ENCODE data around the gene PLB1.

Gene PLB1

DNA sequence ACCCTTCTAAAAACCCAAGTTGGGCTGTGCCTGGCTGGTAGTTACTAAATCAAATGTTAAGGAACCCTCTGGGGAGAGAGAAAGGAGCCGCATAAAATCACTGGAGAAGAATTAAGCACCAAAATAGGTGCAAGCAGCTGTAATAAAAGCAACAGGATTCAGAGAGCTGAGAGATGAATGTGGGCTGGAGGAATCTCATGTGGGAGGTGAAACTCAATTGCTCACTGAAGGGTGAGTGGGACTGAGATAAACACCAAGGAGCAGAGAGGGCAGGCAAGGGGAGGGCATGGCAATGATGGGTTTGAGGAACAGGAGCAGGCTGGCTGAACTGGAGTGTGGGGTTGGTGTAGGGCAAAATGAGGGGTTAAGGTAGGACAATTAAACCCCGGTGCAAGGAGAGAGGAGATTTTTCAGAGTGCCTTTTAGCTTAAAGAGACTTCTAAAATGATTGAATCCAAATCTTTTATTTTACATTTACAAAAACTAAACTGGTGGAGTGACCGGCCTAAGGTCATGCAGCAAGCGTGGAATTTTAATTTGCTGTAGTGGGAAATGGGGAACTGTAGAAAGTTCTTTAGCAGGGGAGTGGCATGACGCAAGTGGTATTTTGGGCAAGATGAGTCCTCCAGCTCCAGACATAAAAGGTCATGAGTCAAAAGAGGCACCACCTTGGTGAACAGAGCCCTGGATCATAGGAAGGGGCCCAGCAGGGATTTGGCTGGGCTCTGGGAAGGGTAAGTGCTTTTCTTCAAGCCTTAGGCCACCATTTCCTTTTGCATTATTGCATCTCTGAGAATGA, 10.5 kb downstream of the PLB1 start:
- no peak for DNase-seq

DNA sequence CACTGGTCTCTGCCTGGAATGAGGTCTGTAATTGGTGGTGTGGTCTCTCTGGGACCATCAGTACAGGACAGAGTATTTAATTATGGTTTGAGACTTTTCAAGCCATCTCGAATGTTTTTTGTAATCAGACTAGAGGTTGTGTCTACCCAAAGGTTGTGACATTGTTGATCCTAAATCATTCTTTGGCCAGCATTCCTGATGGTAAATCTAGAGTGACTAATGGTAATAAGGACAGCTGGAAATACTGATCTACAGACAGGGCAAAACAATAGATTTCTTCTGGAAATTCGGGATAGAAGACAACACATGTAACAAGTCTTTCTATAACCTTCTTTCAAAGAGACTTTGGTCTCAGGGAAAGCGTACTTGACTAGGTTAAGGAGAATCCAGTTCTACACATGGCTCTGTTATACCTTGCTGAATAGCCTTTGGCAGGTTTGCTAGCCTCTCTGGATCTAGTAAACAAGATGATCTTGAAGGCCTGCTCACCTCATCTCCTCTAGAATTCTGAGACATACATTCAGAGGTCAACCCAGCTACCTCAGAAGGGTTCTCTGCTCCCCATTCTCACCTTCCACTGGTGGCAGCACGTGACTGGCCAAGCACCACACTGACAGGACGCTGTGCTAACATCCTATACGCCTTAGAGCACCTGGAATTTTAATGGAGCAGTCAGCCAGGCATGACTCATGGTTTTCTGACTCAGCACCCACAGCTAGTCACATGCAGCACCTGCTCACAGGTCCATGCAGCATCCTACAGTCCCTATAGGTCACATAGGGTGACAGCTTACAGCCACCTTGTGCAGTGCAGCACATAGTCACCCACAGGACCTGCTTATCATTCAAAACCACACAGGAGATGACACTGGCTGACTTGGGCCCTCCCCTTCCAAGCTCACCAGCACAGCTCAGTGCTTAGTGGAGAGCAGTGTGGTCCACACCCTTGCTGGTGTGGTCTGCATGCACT, 12.2 kb downstream of the PLB1 start:
- no peak for DNase-seq

DNA sequence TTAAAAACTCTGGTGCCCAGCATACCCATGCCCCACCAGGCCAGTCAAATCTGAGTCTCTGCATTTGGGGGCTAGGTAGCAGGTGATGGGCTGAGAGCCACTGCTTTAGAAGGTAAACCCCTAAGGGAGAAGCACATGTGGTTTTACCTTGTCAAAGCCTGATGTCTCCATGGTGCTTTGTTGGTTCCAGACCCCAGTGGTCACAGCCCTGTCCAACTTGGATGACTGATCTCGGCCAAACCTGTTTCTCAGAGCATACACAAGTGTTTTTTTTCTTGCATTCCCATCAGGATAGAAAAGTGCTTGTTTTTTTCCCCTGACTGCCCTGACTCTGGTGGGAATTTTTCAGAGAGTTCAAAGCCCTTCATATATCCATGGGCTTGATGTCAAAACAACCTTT, 13.5 kb downstream of the PLB1 start:
- no peak for DNase-seq

DNA sequence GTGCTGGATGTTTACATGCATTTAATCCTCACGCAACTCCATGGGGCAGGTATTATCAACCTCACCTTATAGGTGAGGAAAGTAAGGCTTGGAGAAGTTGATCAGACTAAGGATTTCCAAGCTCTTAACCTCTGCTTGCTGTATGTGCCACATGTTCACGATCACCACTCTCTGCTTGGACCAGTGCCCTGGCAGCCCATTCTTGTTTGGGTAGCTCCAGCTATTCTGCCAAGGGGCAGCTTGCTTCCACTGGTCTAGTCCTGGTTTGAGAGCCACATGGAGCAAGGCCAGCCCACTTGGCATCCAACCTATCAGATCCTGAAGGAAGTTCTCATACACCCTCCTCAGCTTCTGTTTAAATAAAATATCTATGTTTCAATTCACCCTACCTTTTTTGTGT, 14.3 kb downstream of the PLB1 start:
- DNase-seq, result no peak

DNA sequence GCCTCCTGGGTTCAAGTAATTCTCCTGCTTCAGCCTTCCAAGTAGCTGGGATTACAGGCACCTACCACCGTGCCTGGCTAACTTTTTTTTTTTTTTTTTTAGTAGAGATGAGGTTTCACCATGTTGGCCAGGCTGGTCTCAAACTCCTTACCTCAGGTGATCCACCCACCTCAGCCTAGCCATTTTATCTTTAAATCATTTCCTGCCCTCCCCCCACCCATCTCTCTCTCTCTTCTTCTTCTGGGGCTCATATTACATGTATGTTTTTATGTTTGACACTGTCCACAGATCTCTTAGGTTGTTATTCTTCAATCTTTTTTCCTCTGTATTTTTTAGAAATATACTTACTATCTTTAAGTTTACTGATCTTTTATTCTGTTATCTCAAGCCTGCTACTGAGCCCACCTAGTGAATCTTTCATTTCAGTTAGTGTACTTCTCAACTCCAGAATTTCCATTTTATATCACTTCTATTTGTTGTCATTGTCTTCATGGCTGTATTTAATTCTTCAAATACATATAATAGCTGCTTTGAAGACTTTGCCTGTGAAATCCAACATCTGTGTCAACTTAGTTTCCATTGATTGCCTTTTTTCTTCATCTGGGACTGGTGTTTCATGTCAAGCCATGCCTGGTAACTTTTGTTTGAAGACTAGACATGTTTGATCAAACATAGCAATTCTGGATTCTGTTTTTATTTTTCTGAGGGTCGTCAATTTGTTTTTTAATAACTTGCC, 16.2 kb downstream of the PLB1 start:
- no peak for DNase-seq

DNA sequence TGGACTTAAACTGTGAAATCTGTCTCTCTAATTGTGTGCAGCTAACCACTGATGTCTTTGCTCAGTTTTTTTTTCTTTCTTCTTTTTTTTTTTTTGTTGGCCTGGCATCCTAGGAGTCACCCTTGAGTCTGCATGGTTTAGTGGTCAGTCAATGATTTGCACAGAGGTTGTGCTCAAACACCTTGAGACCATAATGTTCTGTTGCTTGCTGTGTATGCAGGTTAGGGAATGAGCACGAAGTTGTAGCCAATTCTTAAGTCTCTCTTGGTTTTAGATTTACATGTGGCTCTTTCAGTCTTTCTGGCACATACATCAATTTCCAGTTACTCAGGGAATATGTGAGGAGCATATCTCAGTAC, 16.7 kb downstream of the PLB1 start:
- DNase-seq, result no peak

- no peak for DNase-seq
Measured at GRCh38 chr2:28513097-28513496, 17.2 kb downstream of the PLB1 start.

- DNase-seq, result no peak
Measured at GRCh38 chr2:28515176-28515751, 19.4 kb downstream of the PLB1 start.

DNA sequence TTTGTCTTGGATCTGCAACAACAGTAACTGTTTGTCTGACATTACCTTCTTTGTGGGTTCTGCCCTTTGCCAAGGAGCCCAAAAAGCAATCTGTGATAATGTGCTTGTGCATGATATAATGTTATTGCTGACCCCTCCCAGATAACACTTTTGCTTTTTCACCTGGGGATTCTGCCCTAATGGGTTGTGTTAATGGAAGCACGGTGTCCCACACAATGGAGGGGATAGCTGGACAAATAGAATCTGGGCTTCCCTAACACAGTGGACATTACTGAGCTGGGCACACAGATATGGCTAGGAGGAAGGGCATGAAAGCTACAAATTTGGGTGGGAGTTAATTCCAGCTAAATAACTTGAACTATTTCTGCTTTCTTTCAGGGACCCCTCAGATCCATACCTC, 20.6 kb downstream of the PLB1 start:
- DNase-seq, result no peak

- no peak for DNase-seq
Measured at GRCh38 chr2:28516950-28517349, 21.1 kb downstream of the PLB1 start.

DNA sequence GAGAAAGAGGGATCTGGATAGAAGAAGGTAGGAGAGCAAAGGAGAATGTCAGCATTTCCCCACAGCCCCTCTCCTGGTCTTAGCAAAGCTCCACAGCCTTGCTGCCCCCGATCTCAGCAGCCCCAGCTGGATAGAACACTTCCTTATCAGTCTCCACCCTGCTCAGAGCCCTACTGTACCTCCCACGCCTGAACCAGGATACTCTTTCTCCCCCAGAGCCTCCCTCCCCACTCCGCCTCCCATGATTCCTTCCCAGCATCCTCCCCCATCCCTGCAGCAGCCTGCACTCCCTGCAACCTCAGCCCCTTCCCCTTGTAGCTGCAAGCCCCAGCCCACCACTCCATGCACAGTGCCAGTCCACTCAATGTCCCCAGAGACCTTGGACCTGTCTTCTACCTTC, 25.8 kb downstream of the PLB1 start:
- DNase-seq, result no peak

- DNase-seq, result no peak
Measured at GRCh38 chr2:28522481-28522880, 26.6 kb downstream of the PLB1 start.

- DNase-seq, result no peak
Measured at GRCh38 chr2:28523902-28524301, 28.0 kb downstream of the PLB1 start.

DNA sequence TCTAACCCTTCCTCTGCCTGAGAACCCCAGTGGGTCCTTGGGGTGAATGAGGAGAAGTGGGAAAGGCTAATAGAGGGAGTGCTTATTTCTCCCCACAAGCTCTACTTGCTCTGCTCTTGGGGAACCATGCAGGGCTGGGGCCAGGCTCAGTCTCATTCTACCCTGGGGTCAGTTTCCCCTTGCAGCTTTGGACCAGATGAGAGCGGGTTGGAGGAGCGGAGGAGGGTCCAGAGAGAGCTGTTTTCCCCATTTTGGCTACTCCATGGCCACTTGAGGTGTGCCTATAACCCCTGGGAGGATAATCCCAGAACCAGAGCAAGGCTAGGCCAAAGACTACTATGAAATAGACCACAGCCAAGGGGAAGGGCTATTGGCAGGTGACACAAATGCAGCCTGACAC, 29.6 kb downstream of the PLB1 start:
- DNase-seq, result no peak

GRCh38 chr2:28526527-28527132, 30.8 kb downstream of the PLB1 start:
- no peak for DNase-seq

GRCh38 chr2:28527196-28527595, 31.3 kb downstream of the PLB1 start:
- no peak for DNase-seq

DNA sequence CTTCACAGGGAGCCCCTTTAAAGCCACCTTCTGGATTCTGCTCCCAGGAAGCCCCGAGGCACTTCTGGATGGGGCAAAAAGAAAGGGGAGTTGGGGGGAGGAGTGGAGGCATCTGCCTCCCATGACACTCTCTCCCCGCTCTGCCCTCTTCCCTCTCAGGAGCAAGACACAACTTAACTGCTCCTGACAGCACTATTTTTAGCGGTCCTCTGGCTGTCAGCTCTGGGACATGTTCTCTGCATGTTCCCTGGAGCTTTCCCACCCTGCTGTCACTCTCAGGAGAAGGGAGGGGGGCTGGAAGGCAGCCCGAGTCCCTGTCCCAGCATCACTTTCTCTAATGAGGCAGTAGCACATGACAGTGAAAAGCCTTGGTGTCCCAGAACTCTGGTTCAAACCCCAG, 32.3 kb downstream of the PLB1 start:
- no peak for DNase-seq

- no peak for DNase-seq
Measured at GRCh38 chr2:28530782-28531181, 34.9 kb downstream of the PLB1 start.

GRCh38 chr2:28532399-28532798, 36.5 kb downstream of the PLB1 start:
- DNase-seq, result no peak

DNA sequence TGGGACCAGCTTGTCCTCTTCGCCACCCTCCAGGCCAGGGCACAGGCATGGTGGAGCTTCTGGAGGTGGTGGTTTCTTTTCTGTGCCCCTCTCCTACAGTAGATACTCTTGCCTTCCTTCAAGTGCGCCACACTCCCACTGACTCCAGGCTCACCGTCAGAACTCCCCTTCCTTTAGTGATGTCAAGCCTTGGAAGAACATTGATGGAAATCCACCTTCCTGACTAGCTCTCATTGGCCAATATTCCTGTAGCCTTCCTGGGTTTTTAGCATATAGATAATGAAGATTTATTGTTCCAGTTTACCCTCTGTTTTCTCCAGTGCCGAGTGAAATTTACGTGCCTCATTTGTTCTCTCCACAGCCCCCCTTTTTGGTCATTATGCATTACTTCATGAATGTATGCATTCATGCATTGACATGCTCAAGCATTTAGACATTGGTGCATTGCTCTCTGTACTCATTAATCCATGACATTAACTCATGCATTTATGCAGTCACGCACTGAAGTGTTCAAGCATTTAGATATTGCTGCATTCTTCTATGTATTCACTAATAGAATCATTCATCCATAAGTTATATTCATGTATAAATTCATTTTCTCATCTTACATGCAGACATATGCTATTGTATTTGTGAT, 37.3 kb downstream of the PLB1 start:
- DNase-seq, result no peak

- no peak for DNase-seq
Measured at GRCh38 chr2:28534817-28535216, 39.0 kb downstream of the PLB1 start.

DNA sequence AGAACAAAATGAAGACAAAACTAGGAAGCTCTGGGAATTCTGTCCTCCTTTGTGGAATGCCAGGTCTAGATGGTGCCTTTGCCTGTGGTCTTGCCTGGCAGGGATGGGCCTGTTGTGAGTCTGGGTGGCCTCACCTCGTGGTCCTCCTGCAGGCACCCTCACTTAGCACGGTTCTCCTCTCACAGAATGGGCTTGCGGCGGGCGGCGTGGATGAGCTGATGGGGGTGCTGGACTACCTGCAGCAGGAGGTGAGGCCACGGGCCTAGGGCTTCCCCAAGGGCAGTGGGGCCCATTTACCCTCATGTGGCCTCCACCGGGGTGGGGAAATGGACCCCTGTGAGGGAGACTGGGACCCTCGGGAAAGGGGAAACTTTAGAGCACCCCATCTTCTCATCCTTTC, 42.3 kb downstream of the PLB1 start:
- no peak for DNase-seq

All from NCI-H1436 treated with DMSO at 0.1 percent for 48 hours (cell line).